Measurements from ENCODE around the gene SLC38A11. TPM values are rescaled to one million over a fixed set of nuclear protein-coding genes. Genes with fewer than 3 reads are reported as not detected.

The SLC38A11 gene
- total RNA-seq, 2 experiments from 2014 or later = not detected

DNA sequence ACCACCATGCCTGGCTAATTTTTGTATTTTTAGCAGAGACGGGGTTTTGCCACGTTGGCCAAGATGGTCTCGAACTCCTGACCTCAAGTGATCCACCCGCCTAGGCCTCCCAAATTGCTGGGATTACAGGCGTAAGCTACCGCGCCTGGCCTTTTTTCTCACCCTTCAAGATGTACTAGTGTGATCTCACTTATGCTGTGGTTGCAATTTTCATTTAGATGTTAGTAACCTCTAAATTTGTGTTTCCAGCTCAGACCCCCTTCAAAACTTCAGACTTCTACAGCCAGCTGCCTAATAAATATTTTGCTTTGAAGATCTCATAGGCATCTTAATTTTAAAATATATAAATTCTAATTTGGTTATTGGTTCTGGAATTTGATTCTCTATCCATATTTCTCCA is 8.0 kb downstream of the SLC38A11 start:
- Histone ChIP-seq H3K36me3 (ENCODE audit: insufficient read depth, low read length) (no peaks in the 10 kb centered on the region), H3K27ac (ENCODE audit: low read depth, low read length, poor library complexity, severe bottlenecking) (no peak overlapping the region), H3K4me1 (ENCODE audit: insufficient read depth, low read length, poor library complexity, severe bottlenecking) (no peaks in the 10 kb centered on the region), H3K4me2 (ENCODE audit: low read length) (no peak overlapping the region), H3K9me3 (ENCODE audit: low read length) (no peaks in the 10 kb centered on the region), H3K9me2 (ENCODE audit: insufficient read depth, low read length) (no peaks in the 10 kb centered on the region), H3K79me2 (ENCODE audit: insufficient read depth, low read depth, low read length) (no peaks in the 10 kb centered on the region), H4K20me1 (ENCODE audit: insufficient read depth, low read length) (no peaks in the 10 kb centered on the region), H2AFZ (ENCODE audit: low read length) (no peak overlapping the region), H3K4me3 (ENCODE audit: low read depth, low read length, poor library complexity, severe bottlenecking) (no peak overlapping the region)
- CTCF ChIA-PET (ENCODE audit: unreplicated experiment) = no interaction called here
- POLR2A ChIA-PET = interaction anchor here (2.0 kb wide), 1 partner anchor 10 kb away, joined by 6 read pairs; no protein-coding TSS in a partner anchor
- intact Hi-C loops (cut with micrococcal nuclease; ENCODE audit: unreplicated experiment) = no loop called here
- no peak for TF ChIP-seq EZH2phosphoT487 (IDR thresholded peaks at IDR 0.05; ENCODE audit: borderline replicate concordance, low read depth, low read length)
- TF ChIP-seq, protein P1, sequence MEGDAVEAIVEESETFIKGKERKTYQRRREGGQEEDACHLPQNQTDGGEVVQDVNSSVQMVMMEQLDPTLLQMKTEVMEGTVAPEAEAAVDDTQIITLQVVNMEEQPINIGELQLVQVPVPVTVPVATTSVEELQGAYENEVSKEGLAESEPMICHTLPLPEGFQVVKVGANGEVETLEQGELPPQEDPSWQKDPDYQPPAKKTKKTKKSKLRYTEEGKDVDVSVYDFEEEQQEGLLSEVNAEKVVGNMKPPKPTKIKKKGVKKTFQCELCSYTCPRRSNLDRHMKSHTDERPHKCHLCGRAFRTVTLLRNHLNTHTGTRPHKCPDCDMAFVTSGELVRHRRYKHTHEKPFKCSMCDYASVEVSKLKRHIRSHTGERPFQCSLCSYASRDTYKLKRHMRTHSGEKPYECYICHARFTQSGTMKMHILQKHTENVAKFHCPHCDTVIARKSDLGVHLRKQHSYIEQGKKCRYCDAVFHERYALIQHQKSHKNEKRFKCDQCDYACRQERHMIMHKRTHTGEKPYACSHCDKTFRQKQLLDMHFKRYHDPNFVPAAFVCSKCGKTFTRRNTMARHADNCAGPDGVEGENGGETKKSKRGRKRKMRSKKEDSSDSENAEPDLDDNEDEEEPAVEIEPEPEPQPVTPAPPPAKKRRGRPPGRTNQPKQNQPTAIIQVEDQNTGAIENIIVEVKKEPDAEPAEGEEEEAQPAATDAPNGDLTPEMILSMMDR (conservative IDR thresholded peaks at IDR 0.05; ENCODE audit: low read length) = no peak
- no peak for DNase-seq (ENCODE audit: low spot score)
- no TSS peak for BruUV-seq (replicated peaks)

DNA sequence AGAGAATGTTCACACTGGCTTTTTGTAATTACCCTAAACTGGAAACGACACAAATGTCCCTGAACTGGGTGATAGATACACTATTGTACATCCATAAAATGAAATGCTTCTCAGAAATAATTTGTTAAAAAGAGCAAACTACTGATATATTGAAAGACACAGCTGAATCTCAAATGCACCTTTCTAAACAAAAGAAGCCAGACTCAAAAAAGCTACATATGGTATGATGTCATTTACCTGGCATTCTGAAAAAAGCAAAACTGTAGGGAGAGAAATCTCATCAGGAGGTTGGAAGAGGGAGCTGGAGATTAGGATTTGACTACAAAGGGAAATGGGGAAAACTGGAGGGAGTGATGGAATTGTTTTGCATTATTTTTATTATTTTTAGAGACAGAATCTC is 12.0 kb downstream of the SLC38A11 start:
- H4K20me1 ChIP-seq (ENCODE audit: insufficient read depth, low read length) = no peaks in the 10 kb centered on the region
- ChIA-PET POLR2A (interaction anchor here (0.6 to 1.8 kb wide), 4 partner anchors 9 to 147 kb away, joined by 3 to 7 read pairs (median 4); no protein-coding TSS in a partner anchor), CTCF (ENCODE audit: unreplicated experiment) (no interaction called here)
- H3K9me3 ChIP-seq (ENCODE audit: low read length) = no peaks in the 10 kb centered on the region
- no peak overlapping the region for H3K4me2 ChIP-seq (ENCODE audit: low read length)
- no peak overlapping the region for H3K27ac ChIP-seq (ENCODE audit: low read depth, low read length, poor library complexity, severe bottlenecking)
- H3K4me1 ChIP-seq (ENCODE audit: insufficient read depth, low read length, poor library complexity, severe bottlenecking) = no peaks in the 10 kb centered on the region
- intact Hi-C loops (cut with micrococcal nuclease; ENCODE audit: unreplicated experiment) = no loop called here
- H3K4me3 ChIP-seq (ENCODE audit: low read depth, low read length, poor library complexity, severe bottlenecking) = no peak overlapping the region
- no peaks in the 10 kb centered on the region for H3K36me3 ChIP-seq (ENCODE audit: insufficient read depth, low read length)
- no peaks in the 10 kb centered on the region for H3K9me2 ChIP-seq (ENCODE audit: insufficient read depth, low read length)
- H3K79me2 ChIP-seq (ENCODE audit: insufficient read depth, low read depth, low read length) = no peaks in the 10 kb centered on the region
- BruUV-seq (replicated peaks) = no TSS peak
- H2AFZ ChIP-seq (ENCODE audit: low read length) = no peak overlapping the region
- TF ChIP-seq, protein P1 (conservative IDR thresholded peaks at IDR 0.05; ENCODE audit: low read length) = no peak
- TF ChIP-seq EZH2phosphoT487 (IDR thresholded peaks at IDR 0.05; ENCODE audit: borderline replicate concordance, low read depth, low read length) = no peak
- DNase-seq (ENCODE audit: low spot score) = no peak

DNA sequence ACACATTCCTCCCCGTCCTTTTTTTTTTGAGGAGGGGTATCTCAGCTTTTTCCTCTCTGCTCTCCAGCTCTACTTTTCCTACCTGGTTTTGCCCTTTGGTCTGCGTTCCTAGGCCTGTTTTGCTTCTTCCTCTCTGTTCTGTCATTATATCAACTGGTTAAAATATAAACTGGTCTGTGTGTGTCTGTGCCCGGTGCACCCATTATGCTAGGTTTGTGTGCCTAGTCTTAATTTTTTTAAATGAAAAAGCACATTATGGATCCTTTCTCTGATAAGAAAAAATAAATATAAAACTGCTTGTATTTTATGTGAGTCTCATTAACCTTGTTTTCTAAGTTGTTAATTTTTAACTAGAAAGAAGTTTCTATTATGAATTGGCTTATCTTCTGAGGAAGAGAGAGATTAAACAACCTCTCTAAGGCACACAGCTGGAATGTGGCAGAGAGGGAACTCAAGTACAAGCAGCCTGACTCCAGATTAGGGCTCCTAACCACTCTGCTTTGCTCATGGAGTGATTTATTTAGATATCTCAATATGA is 17.4 kb downstream of the SLC38A11 start:
- no peaks in the 10 kb centered on the region for H3K4me1 ChIP-seq (ENCODE audit: insufficient read depth, low read length, poor library complexity, severe bottlenecking)
- H3K36me3 ChIP-seq (ENCODE audit: insufficient read depth, low read length) = no peaks in the 10 kb centered on the region
- no peak overlapping the region for H3K27ac ChIP-seq (ENCODE audit: low read depth, low read length, poor library complexity, severe bottlenecking)
- no peak overlapping the region for H3K4me3 ChIP-seq (ENCODE audit: low read depth, low read length, poor library complexity, severe bottlenecking)
- intact Hi-C loops (cut with micrococcal nuclease; ENCODE audit: unreplicated experiment) = no loop called here
- H3K79me2 ChIP-seq (ENCODE audit: insufficient read depth, low read depth, low read length) = no peaks in the 10 kb centered on the region
- POLR2A ChIA-PET = interaction anchor here (0.8 to 1.1 kb wide), 2 partner anchors 10 to 11 kb away, joined by 4 to 6 read pairs; no protein-coding TSS in a partner anchor
- BruUV-seq (replicated peaks) = no TSS peak
- no peak overlapping the region for H3K4me2 ChIP-seq (ENCODE audit: low read length)
- TF ChIP-seq, protein P1 (conservative IDR thresholded peaks at IDR 0.05; ENCODE audit: low read length) = no peak
- no peak for TF ChIP-seq EZH2phosphoT487 (IDR thresholded peaks at IDR 0.05; ENCODE audit: borderline replicate concordance, low read depth, low read length)
- DNase-seq (ENCODE audit: low spot score) = no peak
- CTCF ChIA-PET (ENCODE audit: unreplicated experiment) = no interaction called here
- H3K9me3 ChIP-seq (ENCODE audit: low read length) = no peaks in the 10 kb centered on the region
- H4K20me1 ChIP-seq (ENCODE audit: insufficient read depth, low read length) = no peaks in the 10 kb centered on the region
- H3K9me2 ChIP-seq (ENCODE audit: insufficient read depth, low read length) = no peaks in the 10 kb centered on the region
- H2AFZ ChIP-seq (ENCODE audit: low read length) = no peak overlapping the region

Data from OCI-LY7 (cell line).